ENCODE data around the gene FFAR1.

The FFAR1 gene

DNA sequence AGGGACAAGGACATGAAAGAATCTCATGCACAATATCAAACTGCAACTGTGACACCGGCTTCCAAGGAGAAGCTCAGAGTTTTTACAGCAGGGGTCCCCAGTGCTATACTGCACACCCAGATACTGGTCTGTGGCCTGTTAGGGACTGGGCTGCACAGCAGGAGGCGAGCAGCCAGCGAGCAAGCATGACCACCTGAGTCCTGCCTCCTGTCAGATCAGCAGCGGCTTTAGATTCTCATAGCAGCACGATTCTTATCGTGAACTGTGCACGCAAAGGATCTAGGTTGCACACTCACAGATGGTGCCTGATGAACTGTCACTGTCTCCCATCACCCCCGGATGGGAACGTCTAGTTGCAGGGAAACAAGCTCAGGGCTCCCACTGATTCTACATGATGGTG lies 31.8 kb upstream of the FFAR1 start:
- DNase-seq (ENCODE audit: low read depth): no peak

DNA sequence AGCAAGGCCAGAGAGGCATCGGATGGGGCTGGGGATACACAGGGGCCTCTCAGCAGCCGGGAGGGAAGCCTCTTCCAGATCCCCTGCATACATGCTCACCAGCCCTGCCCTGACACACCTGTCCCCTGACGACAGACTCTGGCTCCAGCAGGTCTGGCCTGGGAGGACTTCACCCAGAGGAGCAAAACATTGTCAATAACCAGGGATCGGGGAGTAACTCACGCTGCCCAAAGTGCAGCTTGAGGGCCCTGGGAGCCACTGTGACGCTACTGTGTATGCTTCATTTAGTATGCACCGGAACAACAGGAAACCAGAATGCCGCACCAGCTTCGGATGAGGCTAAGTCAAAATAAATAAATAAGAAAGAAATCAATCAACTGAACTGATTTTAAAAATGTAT lies 31.1 kb upstream of the FFAR1 start:
- no peak for DNase-seq (ENCODE audit: low read depth)

DNA sequence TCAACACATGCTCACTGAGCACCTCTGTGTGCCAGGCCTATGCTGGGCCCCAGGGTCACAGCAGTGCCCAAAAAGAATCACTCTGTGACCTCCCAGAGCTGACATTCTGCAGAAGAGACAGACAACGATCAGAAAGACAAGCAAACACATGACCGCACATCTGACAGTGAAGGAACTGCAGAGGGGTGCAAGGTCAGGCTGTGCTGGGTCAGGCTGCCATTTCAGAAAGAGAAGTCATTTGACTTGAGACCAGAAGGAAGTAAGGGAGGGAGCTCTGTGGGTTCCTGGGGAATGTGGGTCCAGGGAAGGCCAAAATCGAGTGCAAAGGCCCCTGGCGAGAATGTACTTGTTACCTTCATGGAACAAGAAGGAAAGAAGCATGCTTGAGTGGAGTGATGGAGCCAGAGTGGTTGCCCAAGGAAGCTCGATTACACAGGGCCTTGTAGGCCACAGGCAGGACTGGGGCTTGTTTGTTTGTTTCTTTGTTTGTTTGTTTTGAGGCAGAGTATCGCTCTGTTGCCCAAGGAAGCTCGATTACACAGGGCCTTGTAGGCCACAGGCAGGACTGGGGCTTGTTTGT lies 30.1 kb upstream of the FFAR1 start:
- no peak for DNase-seq (ENCODE audit: low read depth)

DNA sequence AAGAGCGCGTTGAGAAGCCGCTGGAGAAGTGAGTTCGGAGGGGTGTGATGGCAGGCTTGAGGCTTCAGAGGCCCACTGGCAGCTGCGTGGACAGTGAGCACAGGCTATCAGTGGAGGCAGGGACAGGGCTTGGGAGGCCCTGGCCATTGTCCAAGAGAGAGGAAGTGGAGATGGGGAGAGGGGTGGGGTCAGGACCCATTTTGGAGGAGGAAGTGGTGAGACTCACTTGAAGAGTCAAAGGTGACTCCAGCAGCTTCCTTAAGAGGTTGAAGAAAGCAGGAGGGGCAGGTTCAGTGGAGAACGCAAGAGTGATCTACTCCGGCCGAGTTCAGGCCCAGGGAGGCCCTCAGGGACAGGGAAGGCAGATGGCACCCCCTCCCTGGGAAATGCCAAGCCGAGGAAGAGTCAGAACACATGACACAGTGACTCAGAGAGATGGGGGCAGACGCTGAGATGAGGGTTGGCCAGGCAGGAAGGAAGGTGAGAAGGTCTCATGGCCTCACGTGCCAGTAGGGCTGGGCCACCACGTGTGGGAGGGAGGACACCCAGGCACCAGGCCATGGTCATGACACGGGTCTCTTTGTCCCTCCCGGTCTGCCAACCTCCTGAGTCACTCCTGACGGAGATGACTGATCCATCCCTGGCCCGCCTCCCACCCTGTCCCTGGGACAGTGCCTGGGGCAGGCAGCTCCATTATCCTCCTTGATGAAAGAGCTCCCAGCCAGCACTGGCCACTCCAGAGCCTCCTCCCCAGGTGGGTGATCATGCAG lies 28.8 kb upstream of the FFAR1 start:
- DNase-seq (ENCODE audit: low read depth): peak; percentile 92

DNA sequence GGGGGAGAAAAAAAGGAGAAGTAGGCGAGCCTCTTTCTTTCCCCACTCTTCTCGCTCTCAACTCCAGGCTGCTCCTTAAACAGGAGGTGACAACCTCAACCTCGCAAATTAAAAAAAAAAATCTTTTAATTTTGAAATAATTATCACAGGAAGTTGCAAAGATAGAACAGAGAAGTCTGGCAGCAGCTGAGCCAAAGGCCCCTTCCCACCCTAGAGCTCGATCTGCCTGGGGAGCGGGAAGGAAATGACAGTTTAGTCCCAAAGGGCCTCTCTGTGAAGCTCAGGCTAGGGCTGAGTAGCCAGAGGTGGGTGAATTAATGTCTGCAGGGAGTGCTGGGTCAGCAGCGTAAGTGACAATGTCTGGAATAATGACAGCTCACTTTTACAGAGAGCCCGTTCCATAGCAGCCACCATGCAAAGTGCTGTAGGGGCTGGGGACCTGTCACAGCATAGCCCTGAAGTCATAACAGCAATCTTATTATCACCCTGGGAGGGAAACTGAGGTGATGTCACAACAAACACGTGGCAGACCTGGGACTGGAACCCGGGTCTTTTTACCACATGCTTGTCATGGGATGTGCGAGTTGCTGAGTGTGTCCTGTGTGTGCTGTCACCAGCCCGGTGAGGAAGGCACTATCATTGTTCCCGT lies 27.5 kb upstream of the FFAR1 start:
- DNase-seq (ENCODE audit: low read depth): no peak

DNA sequence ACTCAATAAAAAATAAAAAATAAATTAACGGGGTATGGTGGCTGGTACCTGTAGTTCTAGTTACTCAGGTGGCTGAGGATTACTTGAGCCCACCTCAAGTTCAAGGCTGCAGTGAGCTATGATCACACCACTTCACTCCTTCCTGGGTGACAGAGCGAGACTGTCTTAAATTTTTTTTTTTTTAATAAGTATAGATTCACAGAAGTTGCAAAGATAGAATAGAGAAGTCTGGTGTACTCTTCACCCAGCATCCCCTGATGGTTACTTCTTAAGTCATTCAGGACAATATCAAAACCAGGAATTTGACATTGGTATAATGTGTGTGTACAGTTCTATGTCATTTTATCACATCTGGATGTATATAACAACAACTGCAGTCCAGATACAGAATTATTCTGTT lies 26.4 kb upstream of the FFAR1 start:
- no peak for DNase-seq (ENCODE audit: low read depth)

DNA sequence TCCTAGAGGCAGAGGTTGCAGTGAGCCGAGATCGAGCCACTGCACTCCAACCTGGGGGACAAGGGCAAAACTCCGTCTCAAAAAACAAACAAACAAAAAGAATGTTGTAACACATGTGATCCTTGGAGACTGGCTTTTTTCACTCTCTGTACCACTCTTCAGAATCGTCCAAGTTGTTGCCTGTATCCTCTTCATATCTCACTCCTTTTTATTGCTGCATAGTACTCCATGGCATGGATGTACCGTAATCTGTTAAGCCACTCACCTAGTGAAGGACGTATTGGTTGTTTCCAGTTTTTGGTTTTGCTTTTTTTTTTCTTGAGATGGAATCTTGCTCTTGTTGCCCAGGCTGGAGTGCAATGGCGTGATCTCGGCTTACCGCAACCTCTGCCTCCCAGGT lies 25.7 kb upstream of the FFAR1 start:
- DNase-seq (ENCODE audit: low read depth): no peak

DNA sequence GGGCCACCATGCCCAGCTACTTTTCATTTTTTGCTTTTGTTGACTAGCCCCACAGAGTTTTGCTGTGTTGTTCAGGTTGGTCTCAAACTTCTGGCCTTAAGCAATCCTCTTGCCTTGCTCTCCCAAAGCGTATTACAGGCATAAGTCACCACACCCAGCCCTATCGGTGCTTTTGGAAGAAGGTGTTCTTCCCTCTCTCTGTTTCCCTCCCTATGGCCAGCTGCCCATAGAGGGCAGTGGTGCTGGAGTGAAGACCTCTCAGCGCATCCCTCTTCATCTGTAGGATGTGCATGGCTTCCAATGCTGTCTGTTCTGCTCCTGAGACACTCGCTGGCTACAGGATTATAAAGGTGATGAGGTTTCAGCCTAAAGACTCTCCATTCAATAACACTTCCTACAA lies 20.1 kb upstream of the FFAR1 start:
- DNase-seq (ENCODE audit: low read depth): no peak

DNA sequence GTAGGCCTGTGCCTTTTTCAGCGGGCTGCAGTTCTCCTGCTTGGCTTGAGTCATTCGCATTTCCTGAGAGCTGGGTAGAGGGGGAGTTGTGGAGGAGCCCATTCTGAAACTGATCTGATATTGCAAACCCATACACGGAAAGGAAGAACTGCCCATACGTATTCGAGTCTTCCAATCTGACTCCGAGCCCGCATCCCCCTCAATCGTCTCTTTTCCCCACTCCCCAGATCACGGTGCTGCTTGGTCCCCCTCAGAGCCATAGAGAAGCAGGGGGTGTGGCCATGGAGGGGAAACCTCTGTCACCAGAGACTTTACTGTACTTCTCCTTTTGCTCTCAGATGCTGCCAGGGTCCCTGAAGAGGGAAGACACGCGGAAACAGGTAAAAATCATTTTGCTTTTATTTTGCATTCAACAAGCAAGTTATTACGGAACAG lies 18.8 kb upstream of the FFAR1 start, which contains the start of gene CD22:
Gene CD22 (plus strand): TSS at position 337 of the 435 bp plus-strand sequence. CDS start 2,854 bp downstream, outside the sequence.
- DNase-seq (ENCODE audit: low read depth): no peak

DNA sequence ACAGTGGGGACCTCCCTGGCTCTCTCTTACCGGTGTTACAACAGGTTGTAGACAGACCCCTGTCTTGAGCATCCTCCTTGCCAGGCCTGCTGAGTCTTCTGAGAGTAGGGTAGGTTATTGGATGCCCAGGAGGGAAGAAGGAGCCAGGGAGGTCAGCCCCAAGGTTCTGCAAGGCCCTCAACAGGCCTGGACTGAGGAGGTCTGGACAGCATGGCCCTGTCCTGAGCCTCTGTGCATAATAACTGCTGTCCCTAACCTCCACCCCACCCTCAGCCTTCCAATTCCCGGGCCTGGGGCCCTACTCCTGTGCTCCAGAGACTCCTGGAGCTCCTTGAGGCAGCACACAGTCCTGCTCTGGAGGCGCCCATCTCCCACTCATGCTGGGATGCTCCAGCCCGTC lies 18.4 kb upstream of the FFAR1 start:
- DNase-seq (ENCODE audit: low read depth): no peak

DNA sequence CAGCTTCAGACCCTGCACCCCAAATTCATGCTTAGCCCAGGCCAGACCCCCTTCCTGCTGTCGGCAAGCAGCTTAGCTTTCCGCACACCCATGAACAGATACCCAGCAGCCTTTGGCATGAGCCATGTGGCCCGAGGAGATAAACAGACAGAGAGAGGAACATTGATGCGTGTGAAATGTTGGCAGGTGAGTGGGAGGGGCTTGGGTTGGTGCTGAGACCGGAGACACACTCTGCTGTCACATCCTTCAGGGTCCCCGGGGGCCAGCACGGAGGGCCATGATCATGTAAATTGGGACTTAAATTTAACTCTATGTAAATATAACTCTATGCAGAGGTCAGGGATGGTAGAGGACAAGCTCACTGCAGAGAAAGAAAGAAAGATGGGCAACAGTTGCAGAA lies 17.2 kb upstream of the FFAR1 start:
- no peak for DNase-seq (ENCODE audit: low read depth)

DNA sequence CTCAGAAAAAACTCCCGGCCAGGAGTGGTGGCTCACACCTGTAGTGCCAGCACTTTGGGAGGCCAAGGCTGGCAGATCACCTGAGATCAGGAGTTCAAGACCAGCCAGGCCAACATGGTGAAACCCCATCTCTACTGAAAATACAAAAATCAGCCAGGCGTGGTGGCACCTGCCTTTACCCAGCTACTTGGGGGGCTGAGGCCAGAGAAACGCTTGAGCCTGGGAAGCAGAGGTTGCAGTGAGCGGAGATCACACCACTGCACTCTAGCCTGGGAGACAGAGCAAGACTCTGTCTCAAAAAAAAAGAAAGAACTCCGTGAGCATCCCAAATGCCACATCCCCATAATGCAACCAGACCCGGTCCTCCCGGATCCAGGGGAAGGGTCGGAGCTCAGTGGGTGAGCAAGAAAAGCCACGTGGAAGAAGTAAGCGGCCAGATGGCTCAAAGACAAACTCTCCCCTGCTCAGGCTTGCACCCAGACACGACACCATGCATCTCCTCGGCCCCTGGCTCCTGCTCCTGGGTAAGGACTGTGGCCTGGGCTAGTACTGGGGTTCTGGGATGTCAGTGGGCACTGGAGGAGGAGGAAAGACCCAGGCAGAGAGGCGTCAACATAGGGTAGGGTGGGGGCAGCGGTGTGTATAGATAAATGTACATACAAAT lies 16.0 kb upstream of the FFAR1 start:
- no peak for DNase-seq (ENCODE audit: low read depth)

DNA sequence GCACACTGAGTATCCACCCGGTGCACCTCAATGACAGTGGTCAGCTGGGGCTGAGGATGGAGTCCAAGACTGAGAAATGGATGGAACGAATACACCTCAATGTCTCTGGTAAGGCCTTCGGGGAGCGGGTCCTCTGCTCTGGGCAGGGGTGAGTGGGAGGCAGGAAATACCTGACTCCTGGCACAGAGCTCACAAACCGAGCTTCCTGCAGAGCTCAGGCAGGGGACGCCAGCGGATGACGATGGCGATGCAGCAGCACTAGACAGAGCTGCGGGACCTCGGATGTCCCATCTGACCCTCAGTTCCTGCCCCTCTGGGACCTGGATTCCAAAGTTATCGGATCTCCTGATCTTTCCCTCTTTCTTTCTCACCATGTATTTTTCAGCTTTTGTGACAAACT lies 14.9 kb upstream of the FFAR1 start:
- DNase-seq (ENCODE audit: low read depth): no peak

DNA sequence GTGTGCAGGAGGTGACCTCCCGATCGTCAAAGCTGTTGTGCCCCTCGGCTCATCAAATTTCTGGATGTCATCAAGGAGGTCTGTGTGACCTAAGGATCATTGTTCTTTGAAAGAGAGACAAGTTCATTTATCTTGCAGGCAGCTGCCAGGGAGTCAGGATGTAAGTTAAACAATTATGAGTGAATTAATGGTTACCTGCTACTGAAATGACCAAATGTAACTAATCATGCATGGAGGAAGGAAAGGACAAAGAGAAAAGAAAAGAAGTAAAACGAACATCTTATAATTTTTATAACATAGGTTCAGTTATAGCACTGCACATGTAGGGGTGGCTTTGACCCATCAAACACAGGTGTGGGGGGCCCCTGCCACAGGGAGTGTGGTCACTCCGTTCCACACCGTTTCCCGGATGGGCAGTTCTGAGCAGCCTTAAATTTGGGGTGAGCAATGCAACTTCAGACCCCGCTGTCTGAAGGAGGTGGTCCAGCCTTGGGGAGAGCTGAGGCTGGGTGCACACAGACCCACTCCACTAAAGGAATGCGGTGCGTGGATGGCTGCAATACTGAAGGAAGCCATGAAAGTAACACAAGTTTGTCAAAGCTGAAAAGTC lies 13.5 kb upstream of the FFAR1 start:
- DNase-seq (ENCODE audit: low read depth): no peak

DNA sequence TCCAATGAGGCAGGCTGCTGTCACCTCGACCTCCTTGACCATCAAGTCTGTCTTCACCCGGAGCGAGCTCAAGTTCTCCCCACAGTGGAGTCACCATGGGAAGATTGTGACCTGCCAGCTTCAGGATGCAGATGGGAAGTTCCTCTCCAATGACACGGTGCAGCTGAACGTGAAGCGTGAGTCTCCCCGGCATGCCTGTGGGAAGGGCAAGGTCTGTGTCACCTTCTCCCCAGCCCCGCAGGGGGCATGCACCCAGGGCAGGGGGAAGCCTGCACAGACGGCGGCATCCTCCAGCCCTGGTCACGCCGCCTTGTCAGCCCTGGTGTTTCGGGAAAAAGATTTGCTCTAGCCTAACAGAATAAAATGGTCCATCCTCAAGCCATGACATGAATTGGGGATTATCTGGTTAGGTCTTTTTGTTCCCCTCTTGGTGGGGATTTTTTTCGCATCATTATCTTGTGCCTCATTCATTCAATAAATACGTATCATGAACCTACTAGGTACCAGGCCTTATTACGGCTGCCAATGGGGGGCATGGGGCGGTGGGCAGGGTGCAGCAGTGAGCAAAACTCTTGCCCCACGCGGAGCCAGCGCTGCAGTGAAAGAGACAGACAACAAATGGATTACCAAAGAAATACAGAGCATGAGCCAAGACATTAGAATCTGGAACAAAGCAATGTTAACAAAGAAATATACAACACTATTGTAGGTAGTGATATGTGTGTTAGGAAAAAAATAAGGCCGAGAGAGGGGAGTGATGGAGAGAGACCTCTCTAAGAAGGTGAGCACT lies 11.3 kb upstream of the FFAR1 start:
- DNase-seq (ENCODE audit: low read depth): no peak

DNA sequence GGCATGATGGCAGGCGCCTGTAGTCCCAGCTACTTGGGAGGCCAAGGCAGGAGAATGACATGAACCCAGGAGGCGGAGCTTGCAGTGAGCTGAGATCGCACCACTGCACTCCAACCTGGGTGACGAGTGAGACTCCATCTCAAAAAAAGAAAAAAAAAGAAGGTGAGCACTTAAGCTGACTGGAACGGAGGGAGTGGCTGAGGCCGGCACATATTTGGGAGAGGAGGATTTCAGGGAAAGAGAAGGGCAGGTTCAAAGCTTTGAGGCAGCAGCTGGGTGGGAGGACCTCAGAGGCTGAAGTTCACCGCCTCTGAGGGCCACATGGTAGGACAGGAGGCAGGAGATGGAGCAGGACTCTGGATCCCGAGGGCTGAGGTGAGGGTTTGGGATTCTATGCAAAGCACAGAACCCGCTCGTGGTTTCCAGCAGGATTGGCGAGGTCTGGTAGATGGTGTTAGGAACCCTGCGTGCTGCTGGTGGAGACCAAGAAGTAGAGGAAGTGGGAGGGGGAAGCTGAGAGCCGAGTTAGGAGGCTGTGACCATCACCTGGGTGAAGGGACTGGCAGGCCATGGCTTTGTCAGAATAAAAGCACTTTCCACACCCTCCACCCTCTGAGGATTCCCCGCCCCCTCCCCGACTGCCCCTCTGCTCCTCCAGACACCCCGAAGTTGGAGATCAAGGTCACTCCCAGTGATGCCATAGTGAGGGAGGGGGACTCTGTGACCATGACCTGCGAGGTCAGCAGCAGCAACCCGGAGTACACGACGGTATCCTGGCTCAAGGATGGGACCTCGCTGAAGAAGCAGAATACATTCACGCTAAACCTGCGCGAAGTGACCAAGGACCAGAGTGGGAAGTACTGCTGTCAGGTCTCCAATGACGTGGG lies 10.4 kb upstream of the FFAR1 start:
- no peak for DNase-seq (ENCODE audit: low read depth)

DNA sequence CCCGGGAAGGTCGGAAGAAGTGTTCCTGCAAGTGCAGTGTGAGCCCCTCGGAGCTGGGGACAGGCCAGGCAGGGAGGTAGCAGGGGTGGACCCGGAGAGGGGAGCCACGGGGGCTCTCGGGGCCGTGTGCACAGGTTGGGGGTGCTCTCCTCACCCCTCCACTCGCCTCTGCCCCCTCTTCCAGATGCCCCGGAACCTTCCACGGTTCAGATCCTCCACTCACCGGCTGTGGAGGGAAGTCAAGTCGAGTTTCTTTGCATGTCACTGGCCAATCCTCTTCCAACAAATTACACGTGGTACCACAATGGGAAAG lies 9.8 kb upstream of the FFAR1 start:
- no peak for DNase-seq (ENCODE audit: low read depth)

DNA sequence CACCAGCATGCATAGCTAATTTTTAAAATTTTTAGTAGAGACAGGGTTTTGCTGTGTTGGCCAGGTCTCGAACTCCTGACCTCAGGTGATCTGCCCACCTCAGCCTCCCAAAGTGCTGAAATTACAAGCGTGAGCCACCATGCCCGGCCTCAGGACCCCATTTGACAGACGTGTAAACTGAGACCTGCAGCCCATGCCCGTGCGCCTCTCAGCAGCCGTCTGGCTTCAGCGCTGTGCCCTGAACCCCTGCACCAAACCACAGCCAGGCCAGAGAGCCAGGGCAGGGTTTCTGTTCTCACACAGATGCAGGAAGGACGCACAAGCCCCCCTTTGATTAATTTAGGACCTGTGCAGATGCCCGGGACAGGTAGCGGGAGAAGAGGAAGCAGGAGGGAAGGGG lies 7.3 kb upstream of the FFAR1 start:
- DNase-seq (ENCODE audit: low read depth): no peak

DNA sequence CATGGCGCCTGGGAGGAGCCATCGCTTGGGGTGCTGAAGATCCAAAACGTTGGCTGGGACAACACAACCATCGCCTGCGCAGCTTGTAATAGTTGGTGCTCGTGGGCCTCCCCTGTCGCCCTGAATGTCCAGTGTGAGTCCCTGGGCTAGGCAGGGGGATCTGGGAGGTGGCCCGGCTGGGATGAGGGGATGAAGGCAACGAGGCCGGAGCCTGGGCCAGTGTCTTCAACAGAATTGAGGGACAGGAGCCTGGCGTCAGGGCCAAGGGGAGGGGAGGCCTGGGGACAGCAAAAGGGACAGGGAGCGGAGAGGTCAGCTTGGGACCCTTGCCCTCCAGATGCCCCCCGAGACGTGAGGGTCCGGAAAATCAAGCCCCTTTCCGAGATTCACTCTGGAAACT lies 6.7 kb upstream of the FFAR1 start:
- no peak for DNase-seq (ENCODE audit: low read depth)

DNA sequence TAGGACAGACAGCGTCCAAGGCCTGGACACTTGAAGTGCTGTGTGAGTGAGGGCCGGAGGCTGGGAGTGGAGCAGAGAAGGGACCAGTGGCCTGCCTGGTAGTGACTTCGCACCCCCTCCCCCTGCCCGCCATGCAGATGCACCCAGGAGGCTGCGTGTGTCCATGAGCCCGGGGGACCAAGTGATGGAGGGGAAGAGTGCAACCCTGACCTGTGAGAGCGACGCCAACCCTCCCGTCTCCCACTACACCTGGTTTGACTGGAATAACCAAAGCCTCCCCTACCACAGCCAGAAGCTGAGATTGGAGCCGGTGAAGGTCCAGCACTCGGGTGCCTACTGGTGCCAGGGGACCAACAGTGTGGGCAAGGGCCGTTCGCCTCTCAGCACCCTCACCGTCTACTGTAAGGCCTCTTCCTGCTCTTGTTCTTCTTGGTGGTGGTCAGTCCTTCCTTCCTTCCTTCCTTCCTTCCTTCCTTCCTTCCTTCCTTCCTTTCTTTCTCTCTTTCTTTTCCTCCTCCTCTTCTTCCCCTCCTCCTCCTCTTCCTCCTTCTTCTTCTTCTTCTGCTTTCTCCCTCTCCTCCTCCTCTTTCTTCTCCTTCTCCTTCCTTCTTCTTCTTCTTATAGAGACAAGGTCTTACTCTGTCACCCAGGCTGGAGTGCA lies 6.0 kb upstream of the FFAR1 start:
- no peak for DNase-seq (ENCODE audit: low read depth)

Measured in EH (cell line).